GM18519 (cell line): ENCODE measurements around the gene SLC15A3.

Source experiments
- ATAC-seq: cut with Tn5 transposase; IDR thresholded peaks from one replicate; pipeline ENCODE4 v1.9.1; 2021; ENCODE audit warnings: mild to moderate bottlenecking, moderate library complexity; ENCODE audit not compliant: unreplicated experiment, low FRiP score

Gene SLC15A3

DNA sequence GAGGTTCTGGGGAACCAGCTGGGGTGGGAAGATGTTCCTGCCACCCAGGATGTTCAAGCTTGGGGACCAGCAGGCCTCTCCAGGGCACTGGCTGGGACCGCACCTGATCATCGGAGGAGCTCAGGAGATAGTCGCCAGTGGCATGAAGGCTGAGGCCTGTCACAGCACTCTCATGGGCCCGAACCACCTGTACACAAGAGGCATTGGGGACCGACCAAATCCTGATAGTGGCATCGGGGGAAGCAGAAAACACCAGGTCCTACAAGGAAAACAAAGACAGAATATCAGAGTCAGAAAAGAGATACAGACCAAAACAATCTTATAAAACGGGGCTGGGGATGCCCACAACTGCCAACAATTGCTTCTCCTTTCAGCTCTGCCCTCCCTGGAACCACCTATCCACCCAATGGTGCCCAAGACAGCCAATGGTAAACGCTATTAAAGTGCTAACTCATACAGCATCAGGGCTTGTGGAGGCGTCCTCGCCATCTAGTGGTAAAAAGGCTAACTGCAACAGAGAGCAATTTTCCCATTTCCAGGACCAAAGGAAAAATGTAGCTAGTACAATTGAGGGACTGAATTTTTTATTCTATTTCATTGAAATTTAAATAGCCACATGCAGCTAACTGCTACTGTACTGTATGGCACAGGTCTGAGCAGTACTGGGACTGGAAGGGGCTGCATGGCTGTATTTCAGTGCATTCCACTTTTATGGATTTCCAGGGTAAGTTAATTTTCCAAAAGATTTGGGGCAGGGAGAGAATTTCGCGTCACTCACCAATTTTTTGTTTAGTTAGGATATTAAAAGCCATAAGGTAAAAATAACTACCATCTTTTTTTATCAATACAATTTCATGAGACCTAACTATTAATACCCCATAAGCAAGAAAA is 52.7 kb downstream of the SLC15A3 start:
- ATAC-seq: no peak

- no peak for ATAC-seq
Observed at GRCh38 chr11:60897496-60897895, 54.5 kb downstream of the SLC15A3 start.

DNA sequence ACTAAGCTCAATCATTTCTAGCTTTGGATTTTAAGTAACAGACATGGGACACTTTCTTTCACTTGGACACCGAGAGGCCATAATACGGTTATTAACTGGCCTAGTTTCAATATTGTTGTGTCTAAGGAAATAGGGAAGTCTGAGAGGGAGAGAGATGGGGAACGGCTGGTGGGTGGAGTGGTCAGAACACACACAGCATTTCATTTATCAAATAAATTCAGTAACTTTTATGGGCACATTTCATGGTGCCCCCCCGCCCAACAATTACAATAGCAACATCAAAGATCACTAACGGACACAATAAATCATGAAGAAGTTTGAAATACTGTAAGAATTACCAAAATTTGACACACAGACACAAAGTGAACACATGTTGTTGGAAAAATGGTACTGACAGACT is 56.3 kb downstream of the SLC15A3 start:
- no peak for ATAC-seq

DNA sequence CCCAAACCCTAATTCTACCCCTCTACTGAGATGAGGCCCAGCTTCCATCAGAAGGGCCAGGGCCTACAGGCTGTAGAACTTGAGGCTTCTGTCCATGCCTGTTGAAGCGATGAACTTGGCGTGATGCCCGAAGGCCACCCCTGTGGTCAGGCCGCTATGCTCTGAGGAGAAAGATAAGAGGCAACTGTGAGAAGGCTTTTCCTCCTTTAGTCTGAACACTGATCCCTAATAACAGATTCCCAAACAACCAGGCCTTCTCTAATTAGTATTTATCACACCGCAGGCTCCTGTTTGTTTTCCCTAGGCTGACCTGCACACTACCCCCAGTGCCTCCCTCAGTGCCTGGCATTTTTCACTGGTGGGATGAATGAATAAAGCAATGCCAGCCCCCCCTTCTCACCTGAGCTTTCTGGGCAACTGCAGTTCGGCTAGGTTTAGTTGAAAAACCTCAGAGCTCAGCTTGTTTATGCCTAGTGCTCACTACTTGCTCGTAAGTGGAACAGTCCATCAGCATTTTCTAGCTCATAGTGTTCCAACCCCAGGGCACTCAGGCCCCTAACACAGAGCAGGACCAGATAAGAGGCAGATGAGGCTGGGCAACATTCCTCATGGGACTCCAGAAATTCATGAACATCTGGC is 60.8 kb downstream of the SLC15A3 start:
- no peak for ATAC-seq

DNA sequence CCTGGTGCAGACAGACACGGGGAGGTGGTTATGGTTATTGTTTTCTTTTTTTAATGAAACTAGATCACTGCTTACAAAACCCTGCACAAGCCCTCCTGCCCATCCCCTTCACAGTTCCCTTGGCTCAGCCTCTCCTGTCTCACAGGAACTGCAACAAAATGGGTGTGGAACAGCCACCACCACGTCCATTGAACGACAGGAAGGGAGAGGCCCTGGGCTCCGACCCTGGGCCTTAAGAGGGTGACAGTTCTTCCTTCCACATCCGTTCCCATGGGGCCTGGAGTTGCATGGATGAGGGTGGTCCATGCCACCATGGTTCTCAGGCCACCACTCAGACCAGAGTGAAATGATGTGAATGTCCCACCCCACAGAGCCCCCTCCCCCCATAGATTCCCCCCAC is 61.3 kb downstream of the SLC15A3 start:
- no peak for ATAC-seq

- no peak for ATAC-seq
Observed at GRCh38 chr11:60889869-60890311, 62.1 kb downstream of the SLC15A3 start.

- no peak for ATAC-seq
Observed at GRCh38 chr11:60887556-60887955, 64.4 kb downstream of the SLC15A3 start.
